HL-60 (cell line): ENCODE results near the gene CTSO.

Experiments
- DNase-seq, 2 experiments: peaks; one replicate each; pipeline ENCODE4 v3.0.0-alpha.2; 2010 to 2020; ENCODE audit warnings: low read depth in 1 of 2, low spot score in 1 of 2
- H3K27ac ChIP-seq: fragments of 250-450 bp; sonication (Bioruptor Pico); replicated peaks from 2 replicates; pipeline ENCODE4 v1.5.1; 2020; ENCODE audit warnings: mild to moderate bottlenecking, moderate library complexity
- H3K27me3 ChIP-seq: fragments of 250-450 bp; sonication (Bioruptor Pico); 2 replicates; pipeline ENCODE4 v1.5.1; 2021; ENCODE audit warnings: mild to moderate bottlenecking, moderate library complexity; ENCODE audit not compliant: insufficient read depth, poor library complexity, severe bottlenecking
- H3K4me3 ChIP-seq: replicated peaks from 2 replicates; pipeline ENCODE4 v1.5.1; 2011; ENCODE audit warnings: mild to moderate bottlenecking, control low read depth, low read length; ENCODE audit not compliant: insufficient read depth
- CTCF ChIP-seq: IDR thresholded peaks from one replicate; pipeline ENCODE4 v1.5.1; 2011; ENCODE audit warnings: low read length, control low read depth, inconsistent platforms; ENCODE audit not compliant: insufficient read depth
- GABPA ChIP-seq: IDR thresholded peaks from 2 replicates; pipeline ENCODE4 v1.6.1; 2012; ENCODE audit warnings: low read depth
- POLR2AphosphoS5 ChIP-seq: IDR thresholded peaks from 2 replicates; pipeline ENCODE4 v1.6.1; 2012; ENCODE audit warnings: low read depth
- REST ChIP-seq: IDR thresholded peaks from 2 replicates; pipeline ENCODE4 v1.6.1; 2012; ENCODE audit warnings: low read depth; ENCODE audit not compliant: insufficient replicate concordance
- SPI1 ChIP-seq: IDR thresholded peaks from 2 replicates; pipeline ENCODE4 v1.6.1; 2012; ENCODE audit warnings: low read depth, mild to moderate bottlenecking, borderline replicate concordance

CTSO gene

GRCh38 chr4:155995069-155995468 lies 41.4 kb upstream of the CTSO start:
- Histone ChIP-seq H3K27me3 (no peaks in the 10 kb centered on the region), H3K4me3 (no peak overlapping the region)
- no peak for DNase-seq

GRCh38 chr4:155984106-155984797 lies 30.6 kb upstream of the CTSO start:
- H3K27me3 ChIP-seq = no peaks in the 10 kb centered on the region
- H3K4me3 ChIP-seq = no peak overlapping the region
- H3K27ac ChIP-seq = no peak overlapping the region
- TF ChIP-seq REST = no peak
- no peak for TF ChIP-seq POLR2AphosphoS5
- no peak for TF ChIP-seq CTCF
- no peak for DNase-seq

More at GRCh38 chr4:155995069-155995468, 41.4 kb upstream of the CTSO start:
- TF ChIP-seq CTCF = no peak
- no peak for TF ChIP-seq GABPA
- TF ChIP-seq POLR2AphosphoS5 = no peak
- no peak for TF ChIP-seq REST
- no peak for TF ChIP-seq SPI1
- no peak overlapping the region for H3K27ac ChIP-seq

- no peak for DNase-seq
- no peak overlapping the region for H3K4me3 ChIP-seq
- no peak overlapping the region for H3K27ac ChIP-seq
- no peak for TF ChIP-seq REST
- no peak for TF ChIP-seq GABPA
- H3K27me3 ChIP-seq = no peaks in the 10 kb centered on the region
These were observed 29.2 kb upstream of the CTSO start for GRCh38 chr4:155982736-155983385.
